IMR-90 (cell line): ENCODE data around the gene HOXA7. TPM values are rescaled to one million over a fixed set of nuclear protein-coding genes. Genes with fewer than 3 reads are reported as not detected.

ENCODE experiments used
- ATAC-seq: fragments of 200-7000 bp; cut with Tn5 transposase; 2 replicates; pipeline ENCODE4 v1.9.1; 2020; ENCODE audit warnings: low read depth, mild to moderate bottlenecking, moderate library complexity
- BruUV-seq: library from RNA; stranded (reverse); fragments of 400-500 nt; replicated peaks from 2 replicates; lab custom pipeline; 2021; lab: Mats Ljungman, UMichigan
- CTCF ChIA-PET: fragments of 300-600 bp; formaldehyde crosslinking; extraction: SDS; loops from one replicate; lab custom pipeline; 2021; ENCODE audit warnings: antibody characterized with exemption; lab: Yijun Ruan, JAX
- POLR2A ChIA-PET: fragments of 300-600 bp; sonication (Branson Sonifier 250); formaldehyde crosslinking; loops from one replicate; lab custom pipeline; 2022; ENCODE audit warnings: antibody characterized with exemption; ENCODE audit not compliant: unreplicated experiment; lab: Charles Lee
- DNase-seq: peaks from one replicate; pipeline ENCODE4 v3.0.0; 2013
- H2AFZ ChIP-seq: replicated peaks from 2 replicates; pipeline ENCODE3; 2013; ENCODE audit warnings: low read length, mild to moderate bottlenecking; ENCODE audit not compliant: poor library complexity
- H2AK5ac ChIP-seq: 2 replicates; pipeline ENCODE4 v1.6.1; 2013; ENCODE audit warnings: low read depth, low read length, inconsistent platforms
- H2AK9ac ChIP-seq: replicated peaks from 2 replicates; pipeline ENCODE3; 2013; ENCODE audit warnings: mild to moderate bottlenecking, low read depth, low read length, moderate library complexity; ENCODE audit not compliant: poor library complexity
- H2BK120ac ChIP-seq: 2 replicates; pipeline ENCODE4 v1.6.1; 2013; ENCODE audit warnings: low read depth, low read length, inconsistent platforms
- H2BK15ac ChIP-seq: 3 replicates; pipeline ENCODE4 v1.6.1; 2013; ENCODE audit warnings: low read depth, low read length, inconsistent platforms
- H2BK20ac ChIP-seq: 2 replicates; pipeline ENCODE4 v1.6.1; 2013; ENCODE audit warnings: low read depth, mild to moderate bottlenecking, inconsistent platforms, low read length, moderate library complexity
- H2BK5ac ChIP-seq: 2 replicates; pipeline ENCODE4 v1.6.1; 2013; ENCODE audit warnings: mild to moderate bottlenecking, low read depth, low read length, inconsistent platforms; ENCODE audit not compliant: poor library complexity, severe bottlenecking
- H3K14ac ChIP-seq: replicated peaks from 2 replicates; pipeline ENCODE4 v1.6.1; 2013; ENCODE audit warnings: low read depth, low read length, inconsistent platforms
- H3K18ac ChIP-seq: 2 replicates; pipeline ENCODE4 v1.6.1; 2013; ENCODE audit warnings: low read depth, low read length, control low read depth
- H3K23ac ChIP-seq: 2 replicates; pipeline ENCODE4 v1.6.1; 2013; ENCODE audit warnings: low read depth, low read length, inconsistent platforms
- H3K27ac ChIP-seq: 2 replicates; pipeline ENCODE4 v1.5.1; 2013; ENCODE audit warnings: mild to moderate bottlenecking, control low read depth, low read length; ENCODE audit not compliant: insufficient read depth
- H3K27me3 ChIP-seq: 2 replicates; pipeline ENCODE4 v1.6.1; 2013; ENCODE audit warnings: low read length; ENCODE audit not compliant: control insufficient read depth, insufficient read depth
- H3K36me3 ChIP-seq: 2 replicates; pipeline ENCODE4 v1.6.1; 2013; ENCODE audit warnings: low read length, mixed read lengths; ENCODE audit not compliant: control insufficient read depth, insufficient read depth
- H3K4ac ChIP-seq: 2 replicates; pipeline ENCODE4 v1.6.1; 2013; ENCODE audit warnings: low read depth, low read length, inconsistent platforms
- H3K4me1 ChIP-seq: 2 replicates; pipeline ENCODE4 v1.6.1; 2013; ENCODE audit warnings: low read length, mixed read lengths; ENCODE audit not compliant: control insufficient read depth, insufficient read depth
- H3K4me2 ChIP-seq: 2 replicates; pipeline ENCODE4 v1.6.1; 2013; ENCODE audit warnings: low read depth, mild to moderate bottlenecking, control low read depth, low read length, moderate library complexity
- H3K4me3 ChIP-seq: 2 replicates; pipeline ENCODE4 v1.5.1; 2013; ENCODE audit warnings: low read depth, mild to moderate bottlenecking, control low read depth, low read length, moderate library complexity; ENCODE audit not compliant: insufficient read depth
- H3K56ac ChIP-seq: 2 replicates; pipeline ENCODE4 v1.6.1; 2013; ENCODE audit warnings: low read length, inconsistent platforms; ENCODE audit not compliant: insufficient read depth; ENCODE audit errors: extremely low read depth
- H3K79me1 ChIP-seq, 2 experiments: 2 replicates each; pipeline ENCODE4 v1.6.1; 2013; ENCODE audit warnings: low read length in 2 of 2, inconsistent platforms in 1 of 2, low read depth in 1 of 2
- H3K9ac ChIP-seq: 2 replicates; pipeline ENCODE4 v1.6.1; 2013; ENCODE audit warnings: low read depth, low read length, control low read depth
- H3K9me1 ChIP-seq: 2 replicates; pipeline ENCODE4 v1.6.1; 2013; ENCODE audit warnings: low read length, inconsistent platforms; ENCODE audit not compliant: insufficient read depth
- H3K9me3 ChIP-seq: 2 replicates; pipeline ENCODE4 v1.6.1; 2013; ENCODE audit warnings: low read length; ENCODE audit not compliant: control insufficient read depth, insufficient read depth
- H4K20me1 ChIP-seq: 2 replicates; pipeline ENCODE4 v1.6.1; 2013; ENCODE audit warnings: low read length, inconsistent platforms; ENCODE audit not compliant: insufficient read depth
- H4K5ac ChIP-seq: 2 replicates; pipeline ENCODE4 v1.6.1; 2013; ENCODE audit warnings: mild to moderate bottlenecking, low read depth, low read length, control low read depth
- H4K8ac ChIP-seq, 2 experiments: 2 replicates each; pipeline ENCODE4 v1.6.1; 2013; ENCODE audit warnings: low read depth in 2 of 2, low read length in 2 of 2, control low read depth in 1 of 2, inconsistent platforms in 1 of 2
- H4K91ac ChIP-seq: 2 replicates; pipeline ENCODE4 v1.6.1; 2013; ENCODE audit warnings: low read depth, low read length, inconsistent platforms; ENCODE audit not compliant: insufficient read depth
- CEBPB ChIP-seq: IDR thresholded peaks from 2 replicates; pipeline ENCODE4 v1.6.1; 2012; ENCODE audit warnings: low read depth, low read length, improper control_type of control experiment
- MXI1 ChIP-seq: IDR thresholded peaks from 2 replicates; pipeline ENCODE4 v1.6.1; 2012; ENCODE audit warnings: low read depth, mild to moderate bottlenecking, low read length, moderate library complexity, borderline replicate concordance
- RFX5 ChIP-seq: IDR thresholded peaks from 2 replicates; pipeline ENCODE4 v1.8.0; 2012; ENCODE audit warnings: low read depth, mild to moderate bottlenecking, low read length, moderate library complexity
- WGBS, 2 experiments: methylation state at CpG; one replicate each; pipeline versions ENCODE4 v1.1.5 to v1.1.7; 2013; ENCODE audit warnings: missing lambda C conversion rate in 2 of 2; ENCODE audit not compliant: insufficient read length in 1 of 2; ENCODE audit errors: extremely low coverage in 2 of 2; 5-methylcytosine and 5-hydroxymethylcytosine counted together
- dilution Hi-C: fragments of 300-500 bp; cut with HindIII; formaldehyde crosslinking; loops from one replicate; pipeline ENCODE4 v1.14.3; 2018; ENCODE audit warnings: low sequenced_read_pairs; ENCODE audit not compliant: unreplicated experiment
- in situ Hi-C: fragments of 300-500 bp; cut with MboI; formaldehyde crosslinking; loops from 3 replicates; pipeline ENCODE4 v1.14.3; 2019; ENCODE audit warnings: low sequenced_read_pairs, inconsistent platforms, mixed read lengths
- intact Hi-C: fragments of 100-400 bp; cut with micrococcal nuclease; formaldehyde crosslinking; loops from 2 replicates; pipeline ENCODE4 v1.10.0; 2022
- polyA plus RNA-seq, 3 experiments: library from polyadenylated mRNA; depleted of rRNA; stranded (reverse); fragments of >200 nt; gene quantifications; 2 replicates each; pipeline ENCODE4 v1.2.3, GENCODE V29; 2012; ENCODE audit warnings: low replicate concordance in 1 of 3
- total RNA-seq: library from RNA; depleted of rRNA; stranded (reverse); fragments of >200 nt; gene quantifications from 2 replicates; pipeline ENCODE4 v1.2.3, GENCODE V29; 2012

Gene HOXA7
- total and polyA plus RNA-seq, 2 of the 4 experiments (the other 2 are of a cell fraction), result 0.18 to 1.7 TPM

DNA sequence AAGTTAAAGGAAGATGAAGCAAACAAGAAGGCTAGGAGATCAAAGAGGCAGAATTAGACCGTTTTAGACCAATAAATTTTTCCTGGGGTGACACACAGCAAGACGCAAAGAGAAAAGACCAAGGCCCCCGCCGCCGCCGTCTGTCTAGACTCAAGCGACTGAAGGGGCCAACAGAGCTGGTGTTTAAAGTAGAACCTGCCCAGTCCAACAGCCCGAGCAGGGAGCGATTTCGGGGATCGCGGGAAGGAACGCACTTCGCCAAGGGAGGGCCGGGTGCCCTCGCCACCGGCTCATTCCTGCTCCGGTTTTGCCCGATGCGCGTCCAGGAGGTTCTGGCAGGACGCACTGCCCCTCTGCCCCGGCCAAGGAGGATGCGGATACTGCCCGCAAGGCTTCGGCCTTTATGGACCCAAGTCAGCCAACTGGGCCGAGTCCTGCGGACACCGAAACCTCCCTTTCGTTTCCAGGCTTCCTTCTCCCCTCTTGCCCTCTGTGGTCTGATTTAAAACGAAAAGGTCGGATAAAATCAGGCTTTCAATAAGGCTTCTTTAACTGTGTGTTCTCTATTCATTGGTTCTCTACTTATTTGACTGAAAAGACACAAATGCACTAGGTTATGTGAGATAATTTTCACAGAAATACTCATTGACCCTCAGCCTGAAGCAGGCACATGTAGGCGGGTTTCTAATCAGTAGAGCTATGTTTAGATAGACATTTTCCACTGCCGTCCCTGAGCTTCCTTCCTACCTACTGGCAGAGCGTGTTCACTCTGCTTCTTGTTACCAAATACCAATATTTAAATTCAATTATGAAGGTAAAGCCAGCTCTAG is 2.2 kb upstream of the HOXA7 start (continued):
- TF ChIP-seq MXI1 (no peak), CEBPB (no peak)

DNA sequence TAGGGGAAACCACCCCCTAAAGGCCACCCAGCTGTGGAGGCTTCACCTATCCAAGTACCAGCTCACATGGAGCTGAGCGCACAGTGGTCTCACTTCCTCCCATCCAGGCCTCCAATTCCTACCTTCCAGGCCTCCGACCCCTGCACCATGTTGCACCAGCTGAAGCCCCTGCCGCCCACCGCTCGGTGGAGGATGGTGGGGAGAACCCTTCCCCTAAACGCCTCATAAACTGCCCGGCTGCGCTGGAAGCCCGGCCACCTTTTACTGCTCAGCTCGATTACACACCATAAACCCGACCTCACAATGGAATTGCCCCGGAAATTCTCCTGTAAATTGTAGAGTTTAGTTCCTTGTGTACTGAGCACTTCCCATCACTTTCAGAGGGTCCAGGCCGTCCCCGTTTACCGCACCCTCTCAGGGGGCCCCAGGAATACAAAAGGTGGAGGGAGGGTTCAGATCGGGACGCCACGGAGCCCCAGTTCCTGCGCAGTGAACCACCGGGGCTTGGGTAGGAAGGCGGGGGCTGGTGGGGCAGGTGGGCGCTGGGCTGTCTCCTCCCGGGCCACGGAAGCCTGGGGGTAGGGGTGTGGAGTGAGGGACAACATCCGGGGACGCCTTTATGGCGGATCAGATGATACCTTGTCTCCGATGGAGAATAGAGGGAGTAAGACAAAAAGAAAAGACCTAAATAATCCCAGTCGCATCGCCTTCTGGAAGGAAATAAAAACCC is 1.4 kb upstream of the HOXA7 start:
- in situ Hi-C loops, result loop anchor here (5.0 kb wide), 2 partner anchors 791 to 1306 kb away; no protein-coding TSS in a partner anchor
- Histone ChIP-seq H4K91ac (no peak overlapping the region), H3K4ac (no peak overlapping the region), H3K9ac (no peak overlapping the region), H3K9me1 (peaks cover 3% of the 10 kb centered on the region; the same call in 1 of the 2 replicates), H3K18ac (no peak overlapping the region), H2AK9ac (no peak overlapping the region), H3K4me3 (no peak overlapping the region), H3K27ac (no peak overlapping the region), H3K23ac (no peak overlapping the region), H4K8ac (no peak overlapping the region), H2BK20ac (no peak overlapping the region), H4K20me1 (no peaks in the 10 kb centered on the region), H3K4me2 (no peak overlapping the region), H3K4me1 (peaks cover 3% of the 10 kb centered on the region; the same call in 1 of the 2 replicates), H3K27me3 (peaks cover 3% of the 10 kb centered on the region; the same call in 1 of the 2 replicates), H2AK5ac (no peak overlapping the region), H2BK5ac (no peak overlapping the region), H2BK120ac (no peak overlapping the region), H2BK15ac (no peak overlapping the region), H3K79me1 (0 out of 4 replicates have a peak, but pooled peaks cover 0 to 4% of the 10 kb centered on the region in 2 experiments), H3K14ac (no peak overlapping the region), H3K56ac (no peak overlapping the region), H4K5ac (no peak overlapping the region), H3K9me3 (no peaks in the 10 kb centered on the region), H3K36me3 (no peaks in the 10 kb centered on the region), H2AFZ (no peak overlapping the region)
- dilution Hi-C loops, result no loop called here
- DNase-seq (no peak), ATAC-seq (no peak)
- intact Hi-C loops, result no loop called here
- ChIA-PET CTCF (interaction anchor here (0.7 to 1.3 kb wide), 2 partner anchors 476 to 788 kb away, joined by 3 to 4 read pairs; no protein-coding TSS in a partner anchor), POLR2A (no interaction called here)
- TF ChIP-seq RFX5, result no peak
- BruUV-seq, result no TSS peak
- WGBS, 2 experiments, result 100% methylated on average over 2 of the region's 30 CpGs; no CpG with 5 or more reads in 1 of the 2 experiments
